ENCODE data around the gene ICAM1. TPM values are rescaled to one million over a fixed set of nuclear protein-coding genes. Genes with fewer than 3 reads are reported as not detected.

ICAM1 gene
- total RNA-seq, 2 donors from 2014 or later = 7.3 to 68.9 TPM

DNA sequence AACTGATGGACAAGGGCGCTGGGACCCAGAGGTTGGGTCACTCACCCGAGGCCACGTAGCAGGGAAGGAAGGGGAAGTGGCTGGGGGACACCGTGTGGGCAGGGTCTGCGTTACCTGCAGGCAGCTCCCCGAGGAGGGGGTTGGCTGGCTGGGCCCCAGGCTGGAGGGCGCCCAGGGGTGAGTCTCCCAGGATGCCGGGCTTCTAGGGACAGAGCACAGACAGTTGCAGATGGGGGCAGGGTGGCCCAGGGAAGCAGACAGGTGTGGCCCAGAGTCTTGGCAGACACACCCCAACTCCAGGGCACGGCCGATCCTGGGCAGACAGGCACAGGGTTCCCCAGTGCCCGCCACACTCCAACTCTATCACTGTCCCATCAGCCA is 50.5 kb downstream of the ICAM1 start:
- H3K27ac ChIP-seq = no peak overlapping the region
- intact Hi-C loops (cut with DNase I) = no loop called here
- whole genome bisulfite sequencing, 2 donors = 40 to 89% methylated on average over 1 to 8 of the region's 11 CpGs
- DNase-seq = no peak
- TF ChIP-seq POLR2A (IDR thresholded peaks at IDR 0.05) = no peak
- TF ChIP-seq, protein P1, sequence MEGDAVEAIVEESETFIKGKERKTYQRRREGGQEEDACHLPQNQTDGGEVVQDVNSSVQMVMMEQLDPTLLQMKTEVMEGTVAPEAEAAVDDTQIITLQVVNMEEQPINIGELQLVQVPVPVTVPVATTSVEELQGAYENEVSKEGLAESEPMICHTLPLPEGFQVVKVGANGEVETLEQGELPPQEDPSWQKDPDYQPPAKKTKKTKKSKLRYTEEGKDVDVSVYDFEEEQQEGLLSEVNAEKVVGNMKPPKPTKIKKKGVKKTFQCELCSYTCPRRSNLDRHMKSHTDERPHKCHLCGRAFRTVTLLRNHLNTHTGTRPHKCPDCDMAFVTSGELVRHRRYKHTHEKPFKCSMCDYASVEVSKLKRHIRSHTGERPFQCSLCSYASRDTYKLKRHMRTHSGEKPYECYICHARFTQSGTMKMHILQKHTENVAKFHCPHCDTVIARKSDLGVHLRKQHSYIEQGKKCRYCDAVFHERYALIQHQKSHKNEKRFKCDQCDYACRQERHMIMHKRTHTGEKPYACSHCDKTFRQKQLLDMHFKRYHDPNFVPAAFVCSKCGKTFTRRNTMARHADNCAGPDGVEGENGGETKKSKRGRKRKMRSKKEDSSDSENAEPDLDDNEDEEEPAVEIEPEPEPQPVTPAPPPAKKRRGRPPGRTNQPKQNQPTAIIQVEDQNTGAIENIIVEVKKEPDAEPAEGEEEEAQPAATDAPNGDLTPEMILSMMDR (IDR thresholded peaks at IDR 0.05) = no peak
- no peak overlapping the region for H3K4me3 ChIP-seq
- peaks cover 0 to 22% of the 10 kb centered on the region in 2 donors for H3K36me3 ChIP-seq (replicated peaks in 1 of 2; ENCODE audit: insufficient read depth in 1 of 2, low read depth in 2 of 2)
- ATAC-seq = no peak
- no peaks in the 10 kb centered on the region for H3K9me3 ChIP-seq
- peaks cover 2% of the 10 kb centered on the region for H3K4me1 ChIP-seq
- no peaks in the 10 kb centered on the region for H3K27me3 ChIP-seq

DNA sequence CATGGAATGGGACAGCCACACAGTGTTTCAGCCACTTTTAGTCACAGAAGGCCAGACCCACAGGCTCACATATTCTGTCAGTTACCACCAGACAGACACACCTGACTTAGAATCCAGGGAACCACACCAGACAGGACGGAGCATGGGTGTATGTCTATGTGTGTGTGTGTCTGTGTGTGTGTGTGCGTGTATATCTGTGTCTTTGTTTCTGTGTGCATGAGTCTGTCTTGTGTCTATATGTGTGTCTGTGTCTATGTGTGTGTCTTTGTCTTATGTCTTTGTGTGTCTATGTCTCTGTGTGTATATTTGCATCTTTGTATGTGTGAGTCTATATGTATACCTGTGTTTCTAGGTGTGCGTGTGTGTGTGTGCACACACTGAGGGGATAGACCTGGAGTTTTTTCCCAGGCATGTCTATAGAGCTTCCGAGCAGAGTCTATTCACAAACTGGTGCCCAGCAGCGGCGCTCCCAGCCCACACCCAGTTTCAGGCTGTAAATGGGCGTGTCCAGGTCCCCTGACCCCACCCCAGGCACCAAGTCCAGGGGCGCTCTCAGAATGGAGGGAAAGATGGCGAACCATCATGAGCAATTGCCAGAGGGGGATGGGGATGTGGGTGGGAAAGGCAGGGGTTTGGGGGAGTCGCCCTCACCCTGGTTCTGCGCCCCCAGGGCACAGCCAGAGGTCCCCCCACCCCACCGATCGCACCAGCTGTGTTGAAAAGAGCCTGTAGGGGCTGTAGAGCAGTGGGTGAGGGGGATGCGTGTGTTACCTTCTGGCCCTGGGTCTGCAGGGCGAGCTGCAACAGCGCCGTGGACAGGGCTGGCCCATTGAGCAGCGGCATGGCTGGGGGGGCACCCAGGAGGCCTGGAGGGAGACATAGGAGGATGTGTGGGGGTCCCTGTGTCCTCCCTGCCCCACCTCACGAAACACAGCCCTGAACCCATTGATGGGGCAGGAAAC is 51.2 kb downstream of the ICAM1 start:
- no peak for TF ChIP-seq POLR2A (IDR thresholded peaks at IDR 0.05)
- TF ChIP-seq, protein P1 (IDR thresholded peaks at IDR 0.05) = no peak
- Histone ChIP-seq H3K4me3 (no peak overlapping the region), H3K36me3 (replicated peaks in 1 of 2; ENCODE audit: insufficient read depth in 1 of 2, low read depth in 2 of 2) (peaks cover 0 to 25% of the 10 kb centered on the region in 2 donors), H3K27me3 (no peaks in the 10 kb centered on the region), H3K27ac (no peak overlapping the region), H3K4me1 (no peaks in the 10 kb centered on the region), H3K9me3 (no peaks in the 10 kb centered on the region)
- intact Hi-C loops (cut with DNase I) = no loop called here
- WGBS, 2 donors = 92 to 94% methylated on average over 15 to 16 of the region's 19 CpGs
- DNase-seq = no peak
- no peak for ATAC-seq

DNA sequence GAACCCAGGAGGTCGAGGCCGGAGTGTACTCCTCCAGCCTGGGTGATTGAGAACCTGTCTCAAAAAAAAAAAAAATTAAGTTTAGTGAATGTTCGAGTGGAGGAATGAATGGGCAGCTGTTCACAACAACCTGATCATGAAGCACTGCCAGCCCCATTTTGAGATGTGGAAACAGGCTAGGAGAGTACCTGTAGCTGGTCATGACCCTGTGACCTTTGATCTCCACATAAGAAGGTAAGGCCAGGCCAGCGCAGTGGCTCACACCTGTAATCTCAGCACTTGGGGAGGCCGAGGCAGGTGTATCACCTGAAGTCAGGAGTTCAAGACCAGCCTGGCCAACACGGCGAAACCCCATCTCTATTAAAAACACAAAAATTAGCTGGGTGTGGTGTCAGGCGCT is 54.8 kb downstream of the ICAM1 start:
- Histone ChIP-seq H3K27me3 (no peaks in the 10 kb centered on the region), H3K4me3 (no peak overlapping the region), H3K36me3 (replicated peaks in 1 of 2; ENCODE audit: insufficient read depth in 1 of 2, low read depth in 2 of 2) (peaks cover 0 to 47% of the 10 kb centered on the region in 2 donors), H3K27ac (no peak overlapping the region), H3K4me1 (no peaks in the 10 kb centered on the region), H3K9me3 (no peaks in the 10 kb centered on the region)
- no peak for DNase-seq
- TF ChIP-seq, protein P1 (IDR thresholded peaks at IDR 0.05) = no peak
- no peak for TF ChIP-seq POLR2A (IDR thresholded peaks at IDR 0.05)
- WGBS, 2 donors = 85 to 87% methylated on average over 8 of the region's 8 CpGs
- no peak for ATAC-seq
- intact Hi-C loops (cut with DNase I) = no loop called here

DNA sequence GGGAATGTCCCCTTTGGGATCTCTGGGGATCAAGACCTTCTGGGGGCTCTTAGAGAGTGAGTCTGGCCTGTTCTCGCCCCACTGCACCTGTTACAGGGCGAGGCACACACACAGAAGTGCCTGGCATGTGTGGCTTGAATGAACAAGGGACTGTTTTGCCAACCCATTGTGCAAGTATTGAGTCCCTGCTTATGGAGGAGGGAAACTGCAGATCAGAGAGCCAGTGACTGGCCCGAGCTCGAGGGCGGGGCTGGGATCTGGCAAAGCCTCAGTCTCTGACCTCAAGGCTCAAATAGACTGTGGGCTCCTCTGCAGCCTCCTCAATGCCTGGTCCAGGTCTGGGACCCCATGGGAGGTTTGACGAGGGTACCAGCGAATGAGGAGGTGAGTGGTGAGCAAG is 56.9 kb downstream of the ICAM1 start:
- WGBS, 2 donors = 91 to 92% methylated on average over 5 to 7 of the region's 7 CpGs
- ATAC-seq (no peak), DNase-seq (no peak)
- no peaks in the 10 kb centered on the region for H3K9me3 ChIP-seq
- no peaks in the 10 kb centered on the region for H3K27me3 ChIP-seq
- TF ChIP-seq, protein P1 (IDR thresholded peaks at IDR 0.05) = no peak
- TF ChIP-seq POLR2A (IDR thresholded peaks at IDR 0.05) = no peak
- H3K4me3 ChIP-seq = no peak overlapping the region
- intact Hi-C loops (cut with DNase I) = no loop called here
- H3K27ac ChIP-seq = no peak overlapping the region
- H3K4me1 ChIP-seq = peaks cover 13% of the 10 kb centered on the region
- H3K36me3 ChIP-seq (replicated peaks in 1 of 2; ENCODE audit: insufficient read depth in 1 of 2, low read depth in 2 of 2) = peaks cover 0 to 33% of the 10 kb centered on the region in 2 donors

All from body of pancreas (tissue), 4 donors.